ENCODE data around the gene CDADC1.

Gene CDADC1

GRCh38 chr13:49304763-49305700 is 57.3 kb downstream of the CDADC1 start:
- Histone ChIP-seq H3K36me3 (ENCODE audit: insufficient read depth, low read length) (no peaks in the 10 kb centered on the region), H3K4me1 (ENCODE audit: insufficient read depth, low read length) (no peaks in the 10 kb centered on the region), H3K4me3 (ENCODE audit: low read length) (no peak overlapping the region), H3K9me3 (ENCODE audit: insufficient read depth, low read depth, low read length) (no peaks in the 10 kb centered on the region), H3K27ac (ENCODE audit: low read depth, low read length) (no peak overlapping the region), H3K27me3 (ENCODE audit: insufficient read depth, low read length) (no peaks in the 10 kb centered on the region), H3K9ac (ENCODE audit: low read depth, low read length) (no peak overlapping the region)
- WGBS = 94% methylated on average over 25 of the region's 25 CpGs

GRCh38 chr13:49305792-49306425 is 58.2 kb downstream of the CDADC1 start:
- 85% methylated on average over 15 of the region's 15 CpGs for WGBS
- no peak overlapping the region for H3K9ac ChIP-seq (ENCODE audit: low read depth, low read length)
- H3K27ac ChIP-seq (ENCODE audit: low read depth, low read length) = no peak overlapping the region
- H3K36me3 ChIP-seq (ENCODE audit: insufficient read depth, low read length) = no peaks in the 10 kb centered on the region
- no peaks in the 10 kb centered on the region for H3K9me3 ChIP-seq (ENCODE audit: insufficient read depth, low read depth, low read length)
- H3K27me3 ChIP-seq (ENCODE audit: insufficient read depth, low read length) = no peaks in the 10 kb centered on the region
- no peak overlapping the region for H3K4me3 ChIP-seq (ENCODE audit: low read length)
- H3K4me1 ChIP-seq (ENCODE audit: insufficient read depth, low read length) = no peaks in the 10 kb centered on the region

DNA sequence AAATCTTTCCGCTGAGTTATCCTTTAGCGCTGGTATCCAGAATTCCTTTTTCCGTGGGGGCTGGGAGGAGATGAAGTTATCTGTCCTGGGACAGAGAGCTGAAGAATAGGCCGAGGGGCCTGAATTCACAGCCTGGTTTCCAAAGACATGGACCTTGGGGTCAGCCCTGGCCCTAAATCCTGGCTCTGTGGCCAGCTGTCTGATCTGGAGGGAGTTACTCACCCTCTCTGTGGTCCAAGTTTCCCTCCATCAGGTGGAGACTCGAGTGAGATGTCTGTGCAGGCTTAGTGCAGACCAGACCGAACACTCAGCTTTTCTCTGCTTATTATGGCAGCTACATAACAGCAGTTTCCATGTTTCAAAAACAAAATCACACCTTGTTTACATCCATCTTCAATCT is 59.6 kb downstream of the CDADC1 start:
- H3K27me3 ChIP-seq (ENCODE audit: insufficient read depth, low read length) = no peaks in the 10 kb centered on the region
- no peak overlapping the region for H3K9ac ChIP-seq (ENCODE audit: low read depth, low read length)
- no peak overlapping the region for H3K27ac ChIP-seq (ENCODE audit: low read depth, low read length)
- H3K4me1 ChIP-seq (ENCODE audit: insufficient read depth, low read length) = no peaks in the 10 kb centered on the region
- no peak overlapping the region for H3K4me3 ChIP-seq (ENCODE audit: low read length)
- 95% methylated on average over 6 of the region's 6 CpGs for WGBS
- H3K36me3 ChIP-seq (ENCODE audit: insufficient read depth, low read length) = no peaks in the 10 kb centered on the region
- no peaks in the 10 kb centered on the region for H3K9me3 ChIP-seq (ENCODE audit: insufficient read depth, low read depth, low read length)

DNA sequence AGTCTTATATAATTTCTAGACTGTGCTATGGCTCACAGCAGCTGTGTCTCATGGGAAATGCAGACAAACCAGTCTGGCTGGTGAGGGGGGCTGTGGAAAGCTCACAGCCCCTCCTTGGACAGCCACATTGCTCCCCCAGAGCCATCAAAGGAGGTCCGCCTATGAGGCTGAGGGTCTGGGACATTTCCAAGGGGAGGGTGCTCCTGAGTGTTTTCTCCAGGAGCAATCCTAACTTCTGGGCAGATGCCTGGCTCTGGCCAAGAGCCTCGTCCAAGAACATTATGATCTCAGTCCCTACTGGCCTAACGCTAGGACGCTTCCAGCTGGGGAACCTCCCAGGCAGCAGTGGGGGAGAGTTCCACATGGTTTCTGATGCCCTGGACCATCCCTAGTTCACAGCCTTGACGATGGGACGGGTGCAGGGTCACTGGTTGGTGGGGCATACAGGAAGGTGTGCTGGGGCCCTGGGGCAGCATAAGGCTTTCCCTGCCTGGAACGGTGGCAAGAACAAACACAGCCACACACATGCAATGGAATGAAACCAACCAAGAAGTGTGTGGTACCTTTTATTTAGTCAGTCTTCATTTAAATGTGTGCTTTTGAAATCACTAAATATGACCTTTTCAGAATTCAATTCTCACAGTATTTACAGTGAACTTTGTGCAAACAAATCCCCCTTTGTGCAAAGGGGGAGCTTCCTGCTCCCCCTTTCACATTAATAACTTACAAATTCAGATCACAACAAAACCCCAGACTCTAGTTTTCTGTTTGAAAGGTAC is 60.6 kb downstream of the CDADC1 start:
- no peaks in the 10 kb centered on the region for H3K36me3 ChIP-seq (ENCODE audit: insufficient read depth, low read length)
- H3K4me1 ChIP-seq (ENCODE audit: insufficient read depth, low read length) = no peaks in the 10 kb centered on the region
- 88% methylated on average over 7 of the region's 7 CpGs for WGBS
- H3K9ac ChIP-seq (ENCODE audit: low read depth, low read length) = no peak overlapping the region
- no peak overlapping the region for H3K27ac ChIP-seq (ENCODE audit: low read depth, low read length)
- H3K9me3 ChIP-seq (ENCODE audit: insufficient read depth, low read depth, low read length) = no peaks in the 10 kb centered on the region
- H3K27me3 ChIP-seq (ENCODE audit: insufficient read depth, low read length) = no peaks in the 10 kb centered on the region
- H3K4me3 ChIP-seq (ENCODE audit: low read length) = no peak overlapping the region

DNA sequence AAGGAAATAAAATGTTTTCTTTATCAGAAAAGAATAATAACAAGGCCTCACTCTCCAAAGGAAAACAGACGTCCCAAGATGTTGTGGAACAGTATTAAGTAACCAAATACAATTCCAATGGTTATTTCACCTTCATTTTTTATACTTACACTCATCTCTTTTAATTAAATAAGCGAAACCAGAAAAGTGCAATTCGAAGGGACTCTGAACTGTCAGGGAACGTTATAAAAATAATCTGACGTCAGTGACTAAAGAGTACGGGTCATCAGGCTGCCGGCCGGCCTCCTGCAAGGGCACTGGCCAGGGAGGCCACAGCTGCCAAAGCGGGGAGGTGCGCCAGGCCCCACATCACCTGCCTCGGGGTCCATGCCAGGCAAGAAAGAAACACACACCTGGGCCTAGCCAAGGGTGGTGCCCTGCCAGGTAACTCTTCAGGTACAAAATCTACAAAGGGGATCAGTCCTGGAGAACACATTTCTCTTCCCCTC is 61.2 kb downstream of the CDADC1 start:
- Histone ChIP-seq H3K4me1 (ENCODE audit: insufficient read depth, low read length) (no peaks in the 10 kb centered on the region), H3K27me3 (ENCODE audit: insufficient read depth, low read length) (no peaks in the 10 kb centered on the region), H3K4me3 (ENCODE audit: low read length) (no peak overlapping the region), H3K9me3 (ENCODE audit: insufficient read depth, low read depth, low read length) (no peaks in the 10 kb centered on the region), H3K27ac (ENCODE audit: low read depth, low read length) (no peak overlapping the region), H3K36me3 (ENCODE audit: insufficient read depth, low read length) (no peaks in the 10 kb centered on the region), H3K9ac (ENCODE audit: low read depth, low read length) (no peak overlapping the region)
- WGBS = 94% methylated on average over 11 of the region's 11 CpGs

DNA sequence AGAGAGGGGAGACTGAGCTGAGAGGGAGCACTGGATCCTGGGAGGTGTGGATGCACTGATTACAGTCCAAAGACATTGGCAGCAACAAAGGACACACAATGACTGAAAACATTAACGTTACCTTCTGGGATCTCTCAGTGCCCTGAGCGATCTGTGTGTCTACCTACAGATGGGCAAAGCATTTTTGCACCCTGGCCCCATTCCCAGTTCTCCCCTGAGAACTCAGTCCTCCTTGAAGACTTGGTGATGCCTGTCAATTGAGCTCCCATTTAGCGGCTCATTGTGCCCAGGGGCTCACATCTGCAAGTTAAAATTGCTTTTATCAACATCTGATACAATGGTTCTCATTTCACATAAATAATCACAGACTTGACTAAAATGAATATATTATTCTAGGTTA is 62.5 kb downstream of the CDADC1 start:
- 91% methylated on average over 3 of the region's 3 CpGs for WGBS
- no peaks in the 10 kb centered on the region for H3K9me3 ChIP-seq (ENCODE audit: insufficient read depth, low read depth, low read length)
- H3K27me3 ChIP-seq (ENCODE audit: insufficient read depth, low read length) = no peaks in the 10 kb centered on the region
- H3K9ac ChIP-seq (ENCODE audit: low read depth, low read length) = no peak overlapping the region
- H3K4me1 ChIP-seq (ENCODE audit: insufficient read depth, low read length) = no peaks in the 10 kb centered on the region
- no peak overlapping the region for H3K4me3 ChIP-seq (ENCODE audit: low read length)
- H3K27ac ChIP-seq (ENCODE audit: low read depth, low read length) = no peak overlapping the region
- no peaks in the 10 kb centered on the region for H3K36me3 ChIP-seq (ENCODE audit: insufficient read depth, low read length)

DNA sequence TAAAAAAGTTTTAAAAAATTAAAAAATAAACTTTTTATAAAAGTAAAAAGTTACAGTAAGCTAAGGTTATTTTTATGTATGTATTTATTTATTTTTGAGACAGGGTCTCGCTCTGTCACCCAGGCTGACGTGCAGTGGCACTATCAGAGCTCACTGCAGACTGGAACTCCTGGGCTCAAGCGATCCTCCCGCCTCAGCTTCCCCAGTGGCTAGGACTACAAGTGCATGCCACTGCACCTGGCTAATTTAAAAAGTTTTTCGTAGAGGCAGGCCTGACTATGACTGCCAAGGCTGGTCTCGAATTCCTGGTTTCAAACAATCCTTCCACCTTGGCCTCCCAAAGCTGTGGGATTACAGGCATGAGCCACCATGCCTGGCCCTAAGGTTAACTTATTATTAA is 64.1 kb downstream of the CDADC1 start:
- no peaks in the 10 kb centered on the region for H3K9me3 ChIP-seq (ENCODE audit: insufficient read depth, low read depth, low read length)
- no peaks in the 10 kb centered on the region for H3K27me3 ChIP-seq (ENCODE audit: insufficient read depth, low read length)
- H3K27ac ChIP-seq (ENCODE audit: low read depth, low read length) = no peak overlapping the region
- WGBS = 94% methylated on average over 6 of the region's 6 CpGs
- H3K36me3 ChIP-seq (ENCODE audit: insufficient read depth, low read length) = no peaks in the 10 kb centered on the region
- no peaks in the 10 kb centered on the region for H3K4me1 ChIP-seq (ENCODE audit: insufficient read depth, low read length)
- no peak overlapping the region for H3K4me3 ChIP-seq (ENCODE audit: low read length)
- no peak overlapping the region for H3K9ac ChIP-seq (ENCODE audit: low read depth, low read length)

- H3K4me3 ChIP-seq (ENCODE audit: low read length) = no peak overlapping the region
- no peaks in the 10 kb centered on the region for H3K9me3 ChIP-seq (ENCODE audit: insufficient read depth, low read depth, low read length)
- no peaks in the 10 kb centered on the region for H3K4me1 ChIP-seq (ENCODE audit: insufficient read depth, low read length)
- no peaks in the 10 kb centered on the region for H3K27me3 ChIP-seq (ENCODE audit: insufficient read depth, low read length)
- no peak overlapping the region for H3K27ac ChIP-seq (ENCODE audit: low read depth, low read length)
- H3K9ac ChIP-seq (ENCODE audit: low read depth, low read length) = no peak overlapping the region
- no peaks in the 10 kb centered on the region for H3K36me3 ChIP-seq (ENCODE audit: insufficient read depth, low read length)
- WGBS = 92% methylated on average over 6 of the region's 6 CpGs
Observed at GRCh38 chr13:49314344-49314882, 66.7 kb downstream of the CDADC1 start.

GRCh38 chr13:49315036-49315565 is 67.4 kb downstream of the CDADC1 start:
- H3K27ac ChIP-seq (ENCODE audit: low read depth, low read length) = no peak overlapping the region
- 95% methylated on average over 3 of the region's 3 CpGs for WGBS
- H3K36me3 ChIP-seq (ENCODE audit: insufficient read depth, low read length) = no peaks in the 10 kb centered on the region
- no peak overlapping the region for H3K4me3 ChIP-seq (ENCODE audit: low read length)
- no peaks in the 10 kb centered on the region for H3K27me3 ChIP-seq (ENCODE audit: insufficient read depth, low read length)
- H3K9me3 ChIP-seq (ENCODE audit: insufficient read depth, low read depth, low read length) = no peaks in the 10 kb centered on the region
- no peak overlapping the region for H3K9ac ChIP-seq (ENCODE audit: low read depth, low read length)
- no peaks in the 10 kb centered on the region for H3K4me1 ChIP-seq (ENCODE audit: insufficient read depth, low read length)

DNA sequence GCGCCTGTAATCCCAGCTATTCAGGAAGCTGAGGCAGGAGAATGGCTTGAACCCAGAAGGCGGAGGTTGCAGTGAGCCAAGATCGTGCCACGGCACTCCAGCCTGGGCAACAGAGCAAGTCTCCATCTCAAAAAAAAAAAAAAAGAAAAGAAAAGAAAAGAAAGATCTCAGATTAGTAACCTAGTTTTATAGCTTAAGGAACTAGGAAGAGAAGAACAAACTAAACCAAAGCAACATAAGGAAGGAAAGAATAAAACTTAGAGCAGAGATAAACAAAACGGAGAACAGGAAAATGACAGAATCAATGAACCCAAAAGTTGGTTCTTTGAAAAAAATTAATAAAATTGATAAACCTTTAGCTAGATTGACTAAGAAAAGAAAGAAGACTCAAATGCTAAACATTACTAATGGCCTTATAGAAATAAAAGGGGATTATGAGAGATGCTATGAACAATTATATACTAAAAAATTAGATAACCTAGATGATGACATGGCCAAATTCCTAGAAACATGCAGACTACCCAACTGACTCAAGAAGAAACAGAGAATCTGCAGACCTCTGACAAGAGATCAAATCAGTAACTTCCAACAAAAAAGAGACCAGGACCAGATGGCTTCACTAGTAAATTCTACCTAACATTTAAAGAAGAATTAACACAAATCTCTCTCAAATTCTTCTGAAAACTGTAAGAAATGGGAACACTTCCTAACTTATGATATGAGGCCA is 68.2 kb downstream of the CDADC1 start:
- Histone ChIP-seq H3K36me3 (ENCODE audit: insufficient read depth, low read length) (no peaks in the 10 kb centered on the region), H3K27me3 (ENCODE audit: insufficient read depth, low read length) (no peaks in the 10 kb centered on the region), H3K9ac (ENCODE audit: low read depth, low read length) (no peak overlapping the region), H3K4me3 (ENCODE audit: low read length) (no peak overlapping the region), H3K9me3 (ENCODE audit: insufficient read depth, low read depth, low read length) (no peaks in the 10 kb centered on the region), H3K4me1 (ENCODE audit: insufficient read depth, low read length) (no peaks in the 10 kb centered on the region), H3K27ac (ENCODE audit: low read depth, low read length) (no peak overlapping the region)
- 99% methylated on average over 4 of the region's 5 CpGs for WGBS
